H1 (cell line): ENCODE results near the gene KIF23. TPM values are rescaled to one million over a fixed set of nuclear protein-coding genes. Genes with fewer than 3 reads are reported as not detected.

Experiments used
- BCL11A ChIP-seq, 2 experiments: IDR thresholded peaks; one replicate each; pipeline ENCODE4 v1.6.1; 2011; ENCODE audit warnings: low read depth in 2 of 2, low read length in 2 of 2, mild to moderate bottlenecking in 2 of 2
- BRCA1 ChIP-seq: IDR thresholded peaks from 2 replicates; pipeline ENCODE4 v1.6.1; 2012; ENCODE audit warnings: low read depth, low read length, improper control_type of control experiment
- CBX5 ChIP-seq: fragments of 300-800, 300-1000 bp; sonication (generic); IDR thresholded peaks from 2 replicates; pipeline ENCODE4 v1.7.1; 2016; ENCODE audit warnings: antibody characterized with exemption, low read length, low read depth
- CHD1 ChIP-seq: IDR thresholded peaks from 2 replicates; pipeline ENCODE4 v1.6.1; 2012; ENCODE audit warnings: low read depth, low read length, improper control_type of control experiment
- CTBP2 ChIP-seq: IDR thresholded peaks from 2 replicates; pipeline ENCODE4 v1.7.0; 2011; ENCODE audit warnings: borderline replicate concordance, mild to moderate bottlenecking, moderate library complexity, mixed read lengths, low read length; ENCODE audit not compliant: insufficient read depth, insufficient read length
- EGR1 ChIP-seq: IDR thresholded peaks from 2 replicates; pipeline ENCODE4 v1.6.1; 2011; ENCODE audit warnings: low read depth, low read length, borderline replicate concordance
- EP300 ChIP-seq, 2 experiments: IDR thresholded peaks; 1 replicate in 1 of 2; 2 replicates in 1 of 2; pipeline ENCODE4 v1.6.1; 2011 to 2012; ENCODE audit warnings: low read depth in 2 of 2, low read length in 2 of 2, mild to moderate bottlenecking in 2 of 2, borderline replicate concordance in 1 of 2, inconsistent platforms in 1 of 2, moderate library complexity in 1 of 2
- HDAC2 ChIP-seq, 2 experiments: fragments of 300-600 bp in 1 of 2; sonication (generic) in 1 of 2; IDR thresholded peaks; 2 replicates each; pipeline ENCODE4 v1.6.1; 2011 to 2012; ENCODE audit warnings: low read depth in 2 of 2, low read length in 2 of 2, mild to moderate bottlenecking in 2 of 2, moderate library complexity in 2 of 2, borderline replicate concordance in 1 of 2, inconsistent platforms in 1 of 2
- KDM5A ChIP-seq: fragments of 200-600 bp; IDR thresholded peaks from 2 replicates; pipeline ENCODE4 v1.7.1; 2012; ENCODE audit warnings: mild to moderate bottlenecking, low read length, inconsistent platforms, mixed read lengths
- MAFK ChIP-seq: IDR thresholded peaks from 2 replicates; pipeline ENCODE4 v1.6.1; 2012; ENCODE audit warnings: low read depth, mild to moderate bottlenecking, improper control_type of control experiment, low read length
- PHF8 ChIP-seq: fragments of 200-600 bp; sonication (generic); conservative IDR thresholded peaks from 2 replicates; pipeline ENCODE4 v1.7.1; 2012; ENCODE audit warnings: low read depth, mild to moderate bottlenecking, inconsistent platforms, low read length, moderate library complexity
- POLR2A ChIP-seq, 2 experiments: IDR thresholded peaks; 1 replicate in 1 of 2; 2 replicates in 1 of 2; pipeline ENCODE4 v1.6.1; 2011; ENCODE audit warnings: low read depth in 2 of 2, low read length in 2 of 2, mild to moderate bottlenecking in 2 of 2; ENCODE audit errors: control extremely low read depth in 1 of 2
- SIN3A ChIP-seq, 2 experiments: IDR thresholded peaks in 1 of 2; conservative IDR thresholded peaks in 1 of 2; 2 replicates each; pipeline ENCODE4 v1.6.1; 2011 to 2012; ENCODE audit warnings: low read length in 2 of 2, improper control_type of control experiment in 1 of 2, low read depth in 1 of 2, mild to moderate bottlenecking in 1 of 2
- SIRT6 ChIP-seq: IDR thresholded peaks from one replicate; pipeline ENCODE4 v1.7.1; 2012; ENCODE audit warnings: low read length, inconsistent platforms
- SP2 ChIP-seq: IDR thresholded peaks from 2 replicates; pipeline ENCODE4 v1.6.1; 2012; ENCODE audit warnings: mild to moderate bottlenecking, low read length, inconsistent platforms
- TAF7 ChIP-seq: optimal IDR thresholded peaks from 2 replicates; pipeline ENCODE3; 2011; ENCODE audit warnings: low read depth, mild to moderate bottlenecking, inconsistent platforms, low read length, moderate library complexity, borderline replicate concordance
- TBP ChIP-seq: IDR thresholded peaks from 2 replicates; pipeline ENCODE4 v1.6.1; 2011; ENCODE audit warnings: low read depth, low read length, improper control_type of control experiment
- YY1 ChIP-seq: IDR thresholded peaks from 2 replicates; pipeline ENCODE4 v1.6.1; 2011; ENCODE audit warnings: low read depth, mild to moderate bottlenecking, low read length
- ZNF274 ChIP-seq: IDR thresholded peaks from 2 replicates; pipeline ENCODE4 v1.7.0; 2012; ENCODE audit warnings: low read length, borderline replicate concordance; ENCODE audit errors: extremely low read depth
- polyA plus RNA-seq, 7 experiments: library from polyadenylated mRNA; depleted of rRNA in 3 of 7; stranded (reverse) in 5 of 7; unstranded in 2 of 7; fragments of >200 nt in 5 of 7; fragments of 200-250 nt in 2 of 7; gene quantifications; 1 replicate in 5 of 7; 2 replicates in 1 of 7; 4 replicates in 1 of 7; pipeline versions ENCODE4 v1.2.1 to v1.2.3, GENCODE V29; 2011 to 2013; ENCODE audit warnings: missing spikeins in 2 of 7, mixed read lengths in 2 of 7
- total RNA-seq: library from RNA; stranded (reverse); fragmentation: NEBNext Ultra II Directional; extraction: Animal tissue kit (Norgen Biotek cat#: 25700); gene quantifications from 2 replicates; pipeline ENCODE4 v1.2.1, GENCODE V29; 2021
- TF ChIP-seq, protein P1 (sequence below): IDR thresholded peaks from 2 replicates; pipeline ENCODE4 v1.6.1; 2012; ENCODE audit warnings: low read length, inconsistent platforms
- TF ChIP-seq, protein P2 (sequence below): IDR thresholded peaks from 2 replicates; pipeline ENCODE4 v1.6.1; 2012; ENCODE audit warnings: inconsistent platforms

Gene KIF23
- total and polyA plus RNA-seq, 2 of the 8 experiments (the other 6 are each of a cell fraction or from before 2014, with no cell fraction given) = 26.2 to 77.4 TPM

DNA sequence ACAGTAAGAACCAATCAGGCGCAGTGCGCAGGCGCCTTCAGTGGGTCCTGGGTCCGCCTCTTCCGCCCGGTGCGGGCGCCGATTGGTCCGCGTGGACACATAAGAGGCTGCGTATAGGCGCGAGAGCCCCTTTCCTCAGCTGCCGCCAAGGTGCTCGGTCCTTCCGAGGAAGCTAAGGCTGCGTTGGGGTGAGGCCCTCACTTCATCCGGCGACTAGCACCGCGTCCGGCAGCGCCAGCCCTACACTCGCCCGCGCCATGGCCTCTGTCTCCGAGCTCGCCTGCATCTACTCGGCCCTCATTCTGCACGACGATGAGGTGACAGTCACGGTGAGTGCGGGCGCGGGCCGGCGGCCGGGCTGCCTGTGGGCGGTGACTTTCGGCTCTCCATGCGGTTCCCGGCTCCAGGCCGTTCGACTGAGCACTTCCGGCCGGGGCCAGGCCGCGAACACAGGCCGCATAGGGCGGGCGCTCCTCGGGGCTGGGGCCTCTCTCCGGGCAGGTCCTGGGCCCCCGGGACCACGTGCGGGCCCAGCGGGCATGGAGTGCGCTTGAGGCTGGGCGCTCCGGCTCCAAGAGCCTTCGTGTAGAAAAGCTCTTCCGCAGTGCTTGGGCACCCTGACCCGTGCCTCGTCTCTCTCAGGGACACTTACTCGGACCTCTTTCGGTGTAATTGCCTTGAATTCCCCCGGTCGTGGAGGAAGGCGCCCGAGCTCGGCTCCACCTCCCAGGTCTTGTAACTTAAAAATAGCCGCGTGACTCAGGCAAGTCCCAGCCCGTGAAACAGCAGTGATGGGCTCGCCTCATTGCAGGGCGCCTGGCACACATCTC lies 38.8 kb downstream of the KIF23 start, which contains the start of gene RPLP1 (continued):
- TF ChIP-seq CTBP2 (no peak), SIRT6 (no peak), SP2 (no peak), BRCA1 (no peak), EP300 (IDR thresholded peaks at IDR 0.05; ENCODE audit: borderline replicate concordance in 1 of 2, low read depth in 2 of 2, low read length in 2 of 2) (no peak), HDAC2 (IDR thresholded peaks at IDR 0.05; ENCODE audit: borderline replicate concordance in 1 of 2, low read depth in 2 of 2, low read length in 2 of 2) (no peak; a peak in 1 of 4 replicates), TAF7 (peak; percentile 98), YY1 (no peak), POLR2A (IDR thresholded peaks at IDR 0.05; ENCODE audit: control extremely low read depth in 1 of 2, low read depth in 2 of 2, low read length in 2 of 2) (peak; percentile 100), KDM5A (no peak), TBP (peak; percentile 99), CBX5 (no peak), EGR1 (no peak), ZNF274 (no peak), PHF8 (peak; percentile 87), BCL11A (IDR thresholded peaks at IDR 0.05; ENCODE audit: low read depth in 2 of 2, low read length in 2 of 2) (no peak), MAFK (no peak), CHD1 (no peak), SIN3A (conservative IDR thresholded peaks at IDR 0.05 in 1 of 2, IDR thresholded peaks at IDR 0.05 in 1 of 2; ENCODE audit: low read depth in 1 of 2, low read length in 2 of 2) (peak; percentile 83 to 95; a peak in 2 of 4 replicates)
- TF ChIP-seq, protein P1, sequence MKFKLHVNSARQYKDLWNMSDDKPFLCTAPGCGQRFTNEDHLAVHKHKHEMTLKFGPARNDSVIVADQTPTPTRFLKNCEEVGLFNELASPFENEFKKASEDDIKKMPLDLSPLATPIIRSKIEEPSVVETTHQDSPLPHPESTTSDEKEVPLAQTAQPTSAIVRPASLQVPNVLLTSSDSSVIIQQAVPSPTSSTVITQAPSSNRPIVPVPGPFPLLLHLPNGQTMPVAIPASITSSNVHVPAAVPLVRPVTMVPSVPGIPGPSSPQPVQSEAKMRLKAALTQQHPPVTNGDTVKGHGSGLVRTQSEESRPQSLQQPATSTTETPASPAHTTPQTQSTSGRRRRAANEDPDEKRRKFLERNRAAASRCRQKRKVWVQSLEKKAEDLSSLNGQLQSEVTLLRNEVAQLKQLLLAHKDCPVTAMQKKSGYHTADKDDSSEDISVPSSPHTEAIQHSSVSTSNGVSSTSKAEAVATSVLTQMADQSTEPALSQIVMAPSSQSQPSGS = no peak
- TF ChIP-seq, protein P2, sequence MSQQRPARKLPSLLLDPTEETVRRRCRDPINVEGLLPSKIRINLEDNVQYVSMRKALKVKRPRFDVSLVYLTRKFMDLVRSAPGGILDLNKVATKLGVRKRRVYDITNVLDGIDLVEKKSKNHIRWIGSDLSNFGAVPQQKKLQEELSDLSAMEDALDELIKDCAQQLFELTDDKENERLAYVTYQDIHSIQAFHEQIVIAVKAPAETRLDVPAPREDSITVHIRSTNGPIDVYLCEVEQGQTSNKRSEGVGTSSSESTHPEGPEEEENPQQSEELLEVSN = no peak
